RKO (cell line): Measurements from ENCODE around the gene PARVB.
"Not testable (repeated sequence)": the region's sequence is repeated elsewhere in the genome, so short reads cannot be mapped to it uniquely, and the experiment has no call there.

Experiments used
- DNase-seq: peaks from one replicate; pipeline ENCODE4 v3.0.0-alpha.2; 2016; ENCODE audit warnings: low spot score

Gene PARVB

DNA sequence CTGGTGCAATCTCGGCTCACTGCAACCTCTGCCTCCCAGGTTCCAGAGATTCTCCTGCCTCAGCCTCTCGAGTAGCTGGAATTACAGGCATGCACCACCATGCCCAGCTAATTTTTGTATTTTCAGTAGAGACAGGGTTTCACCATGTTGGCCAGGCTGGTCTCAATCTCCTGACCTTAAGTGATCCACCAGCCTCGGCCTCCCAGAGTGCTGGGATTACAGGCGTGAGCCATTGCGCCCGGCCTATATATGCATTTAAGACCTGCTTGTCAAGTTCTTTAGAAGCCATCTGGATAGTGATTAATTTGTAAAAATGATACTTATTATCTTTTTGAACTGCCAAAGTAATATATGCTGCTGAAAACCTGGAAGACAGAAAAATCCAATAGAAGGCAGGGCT is 86.6 kb downstream of the PARVB start:
- not testable (repeated sequence) for DNase-seq

DNA sequence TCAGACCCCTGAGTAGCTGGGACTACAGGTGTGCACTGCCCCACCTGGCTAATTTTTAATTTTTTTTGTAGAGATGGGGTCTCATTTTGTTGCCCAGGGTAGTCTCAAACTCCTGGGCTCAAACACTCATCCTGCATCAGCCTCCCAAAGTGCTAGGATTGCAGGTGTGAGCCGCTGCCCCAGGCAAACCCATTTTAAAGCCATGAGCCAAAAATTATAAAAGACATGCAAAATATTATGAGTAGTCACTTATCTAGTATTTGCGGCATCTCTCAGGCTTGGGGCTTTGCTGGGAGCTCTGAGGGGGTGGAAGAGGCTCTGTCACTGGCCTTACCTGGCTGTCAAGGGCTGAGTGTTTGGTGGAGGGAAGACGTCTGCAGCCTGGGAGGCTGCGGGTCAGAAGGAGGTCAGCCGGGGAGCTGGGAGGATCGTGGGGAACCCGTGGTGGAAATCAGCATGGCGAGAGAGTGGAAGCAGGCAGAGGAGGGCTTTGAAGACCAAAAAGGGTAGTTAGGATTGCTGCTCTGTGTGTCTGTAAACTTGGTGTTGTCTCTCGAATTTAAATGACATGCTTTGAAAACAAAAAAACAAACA is 87.6 kb downstream of the PARVB start:
- DNase-seq: no peak

DNA sequence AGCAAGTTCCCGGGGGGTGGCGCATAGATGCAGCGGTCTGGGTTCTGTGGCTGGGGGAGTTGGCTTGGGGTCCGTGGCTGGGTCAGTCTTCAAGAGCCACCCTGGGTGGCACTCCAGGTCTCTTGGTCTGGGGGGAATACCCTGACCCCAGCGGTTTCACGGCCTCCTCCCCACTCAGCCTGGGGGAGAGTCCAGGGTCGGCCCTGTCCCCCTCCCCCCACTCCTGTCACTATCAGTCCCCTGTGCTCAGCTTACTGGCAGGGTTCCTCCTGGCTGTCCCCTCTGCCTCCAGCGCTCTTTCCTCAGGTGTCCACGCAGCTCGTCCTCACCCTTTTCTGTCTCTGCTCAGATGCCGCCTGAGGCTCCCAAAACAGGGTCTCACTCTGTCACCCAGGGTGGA is 88.1 kb downstream of the PARVB start:
- DNase-seq: no peak

DNA sequence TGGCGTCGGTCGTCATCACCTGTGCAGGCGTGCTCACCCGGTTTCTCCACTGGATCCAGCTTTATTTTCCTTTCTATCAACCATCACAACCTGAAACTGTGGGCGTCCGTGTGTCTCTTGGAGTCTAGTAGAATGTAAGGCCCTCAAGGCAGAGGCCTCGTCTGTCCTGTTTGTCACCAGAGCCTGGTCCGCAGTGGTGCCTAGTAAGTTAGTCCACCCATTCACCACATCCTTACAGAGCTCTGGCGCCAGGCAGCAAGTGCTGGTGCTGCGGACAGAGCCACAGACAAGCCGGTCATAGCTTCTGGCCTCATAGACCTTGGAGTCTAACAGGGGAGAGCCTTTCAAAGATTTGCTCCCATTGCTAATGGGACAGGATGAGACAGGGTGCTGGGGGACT is 92.2 kb downstream of the PARVB start:
- DNase-seq: no peak

DNA sequence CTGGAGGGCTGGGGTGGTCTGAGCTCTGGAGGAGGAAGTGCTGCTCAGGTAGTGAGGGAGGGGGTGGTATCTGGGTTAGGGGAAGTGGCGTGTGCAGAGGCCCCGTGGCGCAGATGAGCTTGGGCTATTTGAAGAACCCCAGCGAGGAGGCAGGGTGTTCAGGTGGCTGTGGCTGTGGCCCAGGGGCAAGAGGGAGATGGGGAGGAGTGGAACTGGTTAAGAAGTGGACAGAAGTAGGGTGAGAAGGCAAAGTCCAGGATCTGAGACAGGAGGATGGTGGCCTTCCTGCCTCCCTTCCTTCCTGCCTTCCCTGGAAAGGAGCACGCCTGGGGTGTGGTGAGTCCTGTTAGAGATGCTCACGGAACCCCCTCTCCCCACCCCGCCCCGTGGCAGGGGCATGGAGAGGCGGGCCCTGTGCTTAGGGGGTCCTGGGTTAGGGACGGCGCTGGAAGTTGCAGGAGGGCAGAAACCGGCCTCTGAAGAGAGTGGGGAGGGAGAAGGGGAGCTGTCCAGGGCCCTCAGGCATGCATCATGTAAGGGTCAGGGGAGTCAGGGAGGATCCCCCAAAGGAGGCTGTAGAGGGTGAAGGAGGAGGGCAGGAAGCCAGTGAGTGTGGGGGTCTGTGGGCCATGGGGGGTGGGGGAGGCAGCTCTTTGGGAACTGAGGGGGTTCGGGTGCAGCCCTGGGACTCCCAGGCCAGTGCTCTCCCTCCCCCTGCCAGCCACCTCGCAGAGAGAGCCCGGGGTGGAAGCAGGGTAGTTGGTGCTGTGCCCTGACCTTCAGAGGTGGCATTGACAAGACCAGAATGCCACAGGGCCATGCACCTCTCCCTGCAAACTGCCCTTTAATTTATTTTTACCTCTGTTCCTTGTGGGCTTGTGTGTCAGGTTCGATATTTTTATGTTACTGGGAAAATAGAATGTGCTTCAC is 92.9 kb downstream of the PARVB start:
- no peak for DNase-seq

GRCh38 chr22:44117746-44118145 is 93.6 kb downstream of the PARVB start:
- no peak for DNase-seq

GRCh38 chr22:44118645-44119315 is 94.7 kb downstream of the PARVB start:
- no peak for DNase-seq

DNA sequence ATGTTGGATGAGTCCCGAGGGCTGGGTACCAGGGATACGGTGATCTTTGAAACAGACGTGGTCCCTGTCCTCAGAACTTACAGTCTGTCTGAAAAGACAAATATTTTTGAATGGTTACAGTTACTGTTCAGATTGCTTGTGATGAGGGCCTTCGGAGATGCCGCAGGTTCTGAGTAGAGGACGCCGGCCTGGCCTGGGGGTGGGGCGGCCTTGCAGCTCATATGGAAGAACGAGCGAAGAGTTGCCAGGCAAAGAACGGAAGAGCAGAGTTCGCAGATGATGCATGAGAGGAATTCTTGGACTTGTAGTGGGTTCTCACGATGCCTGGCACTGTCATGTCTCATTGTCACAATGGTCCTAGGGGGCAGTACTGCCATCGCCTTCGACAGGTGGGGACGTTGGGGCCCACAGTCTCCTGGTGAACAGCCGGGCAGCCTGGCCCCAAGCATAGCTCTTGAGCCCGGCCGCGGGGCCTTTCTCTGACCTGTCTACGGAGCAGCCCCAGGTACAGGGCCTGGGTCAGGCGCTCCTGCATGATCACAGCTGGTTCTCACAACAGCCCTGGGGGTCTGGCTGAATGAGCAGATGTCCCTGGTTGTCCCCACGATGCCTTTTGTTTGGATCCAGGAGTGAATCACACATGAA is 95.7 kb downstream of the PARVB start:
- no peak for DNase-seq

DNA sequence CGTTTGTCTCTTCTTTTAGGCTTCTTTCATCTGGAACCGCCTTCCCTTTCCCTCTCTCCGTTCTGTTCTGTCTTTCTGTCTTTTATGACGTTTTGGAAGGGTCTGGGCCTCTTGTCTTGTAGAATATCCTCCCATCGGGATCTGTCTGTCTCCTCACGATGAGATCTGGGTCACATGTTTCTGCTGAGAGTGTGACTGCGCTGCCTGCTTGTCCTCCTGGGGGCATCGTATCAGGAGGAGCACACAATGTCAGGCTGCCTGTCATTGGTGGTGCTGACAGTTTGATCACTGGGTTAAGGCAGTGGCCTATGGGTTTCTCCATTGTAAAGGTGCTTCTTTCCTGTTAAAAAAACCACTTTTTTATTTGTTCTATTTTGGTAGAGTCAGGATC is 96.2 kb downstream of the PARVB start:
- DNase-seq: no peak

DNA sequence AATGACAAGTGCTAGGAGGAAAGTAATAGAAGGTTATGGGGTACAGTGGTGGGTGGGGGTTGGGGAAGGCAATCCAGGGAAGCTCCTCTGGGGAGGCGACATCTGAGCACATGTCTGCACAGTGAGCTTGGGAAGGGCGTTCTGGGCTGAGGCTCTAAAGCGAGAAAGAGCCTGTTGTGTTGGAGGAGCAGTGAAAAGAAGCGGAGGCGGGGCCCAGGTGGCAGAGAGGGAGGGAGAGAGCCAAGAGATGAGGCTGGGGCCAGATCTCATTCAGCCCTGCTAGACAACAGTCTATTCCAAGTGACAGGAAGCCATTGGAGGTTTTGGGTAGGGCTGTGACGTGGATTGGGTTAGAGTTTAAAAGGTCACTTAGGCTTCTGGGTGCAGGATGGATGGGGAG is 101.3 kb downstream of the PARVB start:
- no peak for DNase-seq

- no peak for DNase-seq
Observed at GRCh38 chr22:44126807-44127206, 102.7 kb downstream of the PARVB start.

GRCh38 chr22:44127356-44127755 is 103.3 kb downstream of the PARVB start:
- no peak for DNase-seq

GRCh38 chr22:44128958-44129618 is 105.0 kb downstream of the PARVB start:
- DNase-seq: no peak

GRCh38 chr22:44129619-44129976 is 105.5 kb downstream of the PARVB start:
- DNase-seq: no peak

- no peak for DNase-seq
Observed at GRCh38 chr22:44130076-44130711, 106.1 kb downstream of the PARVB start.

- no peak for DNase-seq
Observed at GRCh38 chr22:44131412-44131811, 107.3 kb downstream of the PARVB start.

- DNase-seq: no peak
Observed at GRCh38 chr22:44131989-44132685, 108.0 kb downstream of the PARVB start.

GRCh38 chr22:44132724-44133123 is 108.6 kb downstream of the PARVB start:
- DNase-seq: no peak

- DNase-seq: no peak
Observed at GRCh38 chr22:44133161-44133560, 109.1 kb downstream of the PARVB start.

DNA sequence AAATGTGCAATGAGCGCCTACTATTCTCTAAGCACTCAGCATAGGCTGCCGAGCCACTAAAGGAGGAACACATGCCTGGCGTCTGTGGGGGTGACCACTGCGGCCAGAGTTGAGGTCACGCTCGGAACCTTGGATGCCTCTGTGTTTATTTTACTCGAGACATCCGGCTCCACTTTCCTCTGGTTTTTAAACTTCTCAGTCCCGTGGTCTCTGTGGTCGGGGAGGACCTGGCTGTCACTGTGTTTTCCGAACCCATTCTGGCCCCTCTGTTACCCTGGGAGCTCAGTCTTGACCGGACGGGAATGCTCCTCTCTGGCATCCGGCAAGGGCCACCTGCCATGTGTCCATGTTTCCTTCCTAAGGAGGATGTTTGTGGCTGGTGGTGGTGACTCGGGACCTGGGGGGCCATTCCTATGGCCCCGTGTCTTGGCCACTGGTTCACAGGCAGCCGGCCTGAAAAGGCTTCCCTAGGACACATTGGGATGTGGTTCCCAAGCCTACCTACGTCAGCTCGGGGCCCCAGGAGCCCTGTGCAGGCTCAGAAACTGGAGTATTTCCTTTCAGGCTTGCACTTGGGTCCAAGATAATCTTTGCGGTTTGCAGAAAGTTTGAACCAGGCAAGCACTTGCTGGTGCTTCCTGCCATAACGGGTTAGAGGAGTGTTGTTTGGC is 109.9 kb downstream of the PARVB start:
- no peak for DNase-seq
